GM23338 (cell line): ENCODE results near the gene RAP2B. TPM values are rescaled to one million over a fixed set of nuclear protein-coding genes. Genes with fewer than 3 reads are reported as not detected.

Source experiments
- ATAC-seq: fragments of 200-7000 bp; cut with Tn5 transposase; 3 replicates; pipeline ENCODE4 v1.9.1; 2020
- DNase-seq: peaks from one replicate; pipeline ENCODE4 v3.0.0-alpha.2; 2015; ENCODE audit warnings: low spot score
- H2AFZ ChIP-seq: fragments of 200-600 bp; sonication (generic); 2 replicates; pipeline ENCODE4 v1.8.0; 2016; ENCODE audit warnings: antibody characterized with exemption, mild to moderate bottlenecking, moderate library complexity
- H3F3A ChIP-seq: fragments of 200-600 bp; sonication (generic); replicated peaks from 2 replicates; pipeline ENCODE4 v1.8.0; 2017; ENCODE audit warnings: antibody characterized with exemption, mixed run types, low read depth
- H3K27ac ChIP-seq: fragments of 200-600 bp; sonication (generic); 2 replicates; pipeline ENCODE4 v1.6.1; 2016; ENCODE audit warnings: low read depth
- H3K27me3 ChIP-seq: fragments of 200-600 bp; sonication (generic); 2 replicates; pipeline ENCODE4 v1.8.0; 2016; ENCODE audit warnings: mild to moderate bottlenecking, mixed run types, moderate library complexity; ENCODE audit not compliant: insufficient read depth
- H3K36me3 ChIP-seq: fragments of 200-600 bp; sonication (generic); 2 replicates; pipeline ENCODE4 v1.8.0; 2016; ENCODE audit warnings: mild to moderate bottlenecking; ENCODE audit not compliant: insufficient read depth
- H3K4me1 ChIP-seq: fragments of 200-600 bp; sonication (generic); 2 replicates; pipeline ENCODE4 v1.8.0; 2016; ENCODE audit warnings: mild to moderate bottlenecking, moderate library complexity; ENCODE audit not compliant: insufficient read depth
- H3K4me2 ChIP-seq: fragments of 200-600 bp; sonication (generic); 2 replicates; pipeline ENCODE4 v1.7.1; 2017; ENCODE audit warnings: mixed run types
- H3K4me3 ChIP-seq: fragments of 200-600 bp; sonication (generic); 2 replicates; pipeline ENCODE4 v1.6.1; 2016; ENCODE audit warnings: mixed run types
- H3K79me2 ChIP-seq: fragments of 200-600 bp; sonication (generic); replicated peaks from 2 replicates; pipeline ENCODE4 v1.8.0; 2017; ENCODE audit warnings: mild to moderate bottlenecking; ENCODE audit not compliant: insufficient read depth
- H3K9me2 ChIP-seq: fragments of 200-600 bp; sonication (generic); 2 replicates; pipeline ENCODE4 v1.8.0; 2017; ENCODE audit not compliant: insufficient read depth
- H4K20me1 ChIP-seq: fragments of 200-600 bp; sonication (generic); replicated peaks from 2 replicates; pipeline ENCODE4 v1.8.0; 2017; ENCODE audit warnings: mild to moderate bottlenecking; ENCODE audit not compliant: insufficient read depth
- H3K27ac Mint-ChIP-seq: 2 replicates; pipeline ENCODE4 v1.8.0; 2020; ENCODE audit warnings: inconsistent platforms, mild to moderate bottlenecking, moderate library complexity, mixed read lengths
- H3K27me3 Mint-ChIP-seq: 3 replicates; pipeline ENCODE4 v1.8.0; 2022; ENCODE audit warnings: low read depth, mild to moderate bottlenecking, moderate library complexity, mixed read lengths, inconsistent platforms; ENCODE audit not compliant: insufficient read depth, poor library complexity
- H3K36me3 Mint-ChIP-seq: 3 replicates; pipeline ENCODE4 v1.8.0; 2021; ENCODE audit warnings: low read depth, mild to moderate bottlenecking, inconsistent platforms, moderate library complexity, mixed read lengths
- H3K4me1 Mint-ChIP-seq: 3 replicates; pipeline ENCODE4 v1.8.0; 2020; ENCODE audit warnings: mild to moderate bottlenecking, inconsistent platforms, mixed read lengths
- H3K4me3 Mint-ChIP-seq: 3 replicates; pipeline ENCODE4 v1.8.0; 2021; ENCODE audit warnings: moderate library complexity, mild to moderate bottlenecking, inconsistent platforms, mixed read lengths
- H3K9me3 Mint-ChIP-seq: 3 replicates; pipeline ENCODE4 v1.8.0; 2020; ENCODE audit warnings: moderate library complexity, mild to moderate bottlenecking, inconsistent platforms, mixed read lengths
- CREB1 ChIP-seq: fragments of 250-450 bp; sonication (Bioruptor Pico); IDR thresholded peaks from 2 replicates; pipeline ENCODE4 v1.5.0; 2020; ENCODE audit warnings: low read depth, mild to moderate bottlenecking, moderate library complexity
- EZH2 ChIP-seq: fragments of 200-600 bp; sonication (generic); IDR thresholded peaks from one replicate; pipeline ENCODE4 v1.8.0; 2017; ENCODE audit warnings: antibody characterized with exemption, mild to moderate bottlenecking, low read depth; ENCODE audit not compliant: unreplicated experiment
- EZH2phosphoT487 ChIP-seq: fragments of 200-600 bp; sonication (generic); IDR thresholded peaks from one replicate; pipeline ENCODE4 v1.8.1; 2018; ENCODE audit warnings: antibody characterized with exemption; ENCODE audit not compliant: unreplicated experiment
- JUNB ChIP-seq: IDR thresholded peaks from one replicate; pipeline ENCODE4 v1.6.1; 2016; ENCODE audit warnings: antibody characterized with exemption; ENCODE audit not compliant: unreplicated experiment
- POLR2AphosphoS5 ChIP-seq: IDR thresholded peaks from 2 replicates; pipeline ENCODE4 v1.6.1; 2016; ENCODE audit warnings: antibody characterized with exemption, low read depth
- STAT1 ChIP-seq: IDR thresholded peaks from one replicate; pipeline ENCODE4 v1.6.1; 2016; ENCODE audit warnings: antibody characterized with exemption; ENCODE audit not compliant: unreplicated experiment
- ZNF114 ChIP-seq: fragments of 250-450 bp; sonication (Bioruptor Pico); IDR thresholded peaks from 2 replicates; pipeline ENCODE4 v1.5.0; 2020; ENCODE audit warnings: mild to moderate bottlenecking, moderate library complexity
- ZNF331 ChIP-seq: fragments of 250-450 bp; sonication (Bioruptor Pico); IDR thresholded peaks from 2 replicates; pipeline ENCODE4 v1.5.0; 2020; ENCODE audit warnings: low read depth, mild to moderate bottlenecking, moderate library complexity
- polyA plus RNA-seq: library from polyadenylated mRNA; unstranded; fragments of >200 nt; fragmentation: Nextera tagmentation; extraction: Ambion mirVana; gene quantifications from 2 replicates; pipeline ENCODE4 v1.2.1, GENCODE V29; 2016
- total RNA-seq: library from RNA; depleted of rRNA; stranded (reverse); fragments of >200 nt; shearing (Covaris generic); gene quantifications from 2 replicates; pipeline ENCODE4 v1.2.3, GENCODE V29; 2014
- TF ChIP-seq, protein P1 (sequence below): IDR thresholded peaks from one replicate; pipeline ENCODE4 v1.6.1; 2018; ENCODE audit warnings: antibody characterized with exemption; ENCODE audit not compliant: unreplicated experiment
- TF ChIP-seq, protein P2 (sequence below), 2 experiments: fragments of 200-600 bp in 1 of 2; sonication (generic) in 1 of 2; conservative IDR thresholded peaks; 2 replicates each; pipeline versions ENCODE4 v1.5.1 to v1.6.1; 2016 to 2017; ENCODE audit warnings: antibody characterized with exemption in 2 of 2, low read depth in 2 of 2, mild to moderate bottlenecking in 2 of 2, moderate library complexity in 1 of 2

RAP2B gene
- total and polyA plus RNA-seq, 2 experiments from 2014 or later = 22.5 to 24.0 TPM

DNA sequence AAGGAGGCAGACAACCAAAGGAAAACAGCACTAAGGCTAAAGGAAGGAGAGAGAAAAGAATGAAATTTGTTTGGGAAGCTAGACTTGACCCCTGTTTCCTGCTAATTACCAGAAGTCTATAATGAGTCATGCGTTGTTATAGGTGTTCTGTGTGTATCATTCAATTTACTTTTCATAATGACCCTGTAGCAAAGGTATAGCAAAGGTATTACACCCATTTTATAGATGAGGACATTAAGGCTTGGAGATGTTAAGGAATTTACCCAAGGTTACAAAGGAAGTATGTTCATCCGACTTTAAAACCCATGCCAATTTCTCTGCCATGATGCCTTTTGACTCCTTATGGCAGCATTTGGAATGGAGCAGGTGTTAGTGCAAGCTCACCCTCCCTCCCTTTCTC is 54.9 kb downstream of the RAP2B start:
- no peak overlapping the region for H3K27ac ChIP-seq
- ATAC-seq = no peak
- H3K27ac Mint-ChIP-seq = no peak overlapping the region; the same call in 1 of the 2 replicates
- H3K4me1 Mint-ChIP-seq = peaks cover 27% of the 10 kb centered on the region
- no peaks in the 10 kb centered on the region for H3K36me3 ChIP-seq
- H3K27me3 Mint-ChIP-seq = no peaks in the 10 kb centered on the region
- no peak overlapping the region for H3K4me3 Mint-ChIP-seq
- no peaks in the 10 kb centered on the region for H3K9me3 Mint-ChIP-seq
- no peak overlapping the region; the same call in 1 of the 2 replicates for H2AFZ ChIP-seq
- no peaks in the 10 kb centered on the region for H3K36me3 Mint-ChIP-seq
- no peak overlapping the region for H3K4me2 ChIP-seq
- H3K79me2 ChIP-seq = no peaks in the 10 kb centered on the region
- H3K9me2 ChIP-seq = no peaks in the 10 kb centered on the region
- H3K4me1 ChIP-seq = peaks cover 9% of the 10 kb centered on the region; the same call in 1 of the 2 replicates
- no peaks in the 10 kb centered on the region for H4K20me1 ChIP-seq
- H3K4me3 ChIP-seq = no peak overlapping the region
- TF ChIP-seq EZH2phosphoT487 (no peak), ZNF331 (CRISPR knock-in tag) (no peak), POLR2AphosphoS5 (no peak), CREB1 (CRISPR knock-in tag) (no peak), JUNB (no peak), STAT1 (no peak), EZH2 (no peak), ZNF114 (CRISPR knock-in tag) (no peak)
- TF ChIP-seq, protein P1, sequence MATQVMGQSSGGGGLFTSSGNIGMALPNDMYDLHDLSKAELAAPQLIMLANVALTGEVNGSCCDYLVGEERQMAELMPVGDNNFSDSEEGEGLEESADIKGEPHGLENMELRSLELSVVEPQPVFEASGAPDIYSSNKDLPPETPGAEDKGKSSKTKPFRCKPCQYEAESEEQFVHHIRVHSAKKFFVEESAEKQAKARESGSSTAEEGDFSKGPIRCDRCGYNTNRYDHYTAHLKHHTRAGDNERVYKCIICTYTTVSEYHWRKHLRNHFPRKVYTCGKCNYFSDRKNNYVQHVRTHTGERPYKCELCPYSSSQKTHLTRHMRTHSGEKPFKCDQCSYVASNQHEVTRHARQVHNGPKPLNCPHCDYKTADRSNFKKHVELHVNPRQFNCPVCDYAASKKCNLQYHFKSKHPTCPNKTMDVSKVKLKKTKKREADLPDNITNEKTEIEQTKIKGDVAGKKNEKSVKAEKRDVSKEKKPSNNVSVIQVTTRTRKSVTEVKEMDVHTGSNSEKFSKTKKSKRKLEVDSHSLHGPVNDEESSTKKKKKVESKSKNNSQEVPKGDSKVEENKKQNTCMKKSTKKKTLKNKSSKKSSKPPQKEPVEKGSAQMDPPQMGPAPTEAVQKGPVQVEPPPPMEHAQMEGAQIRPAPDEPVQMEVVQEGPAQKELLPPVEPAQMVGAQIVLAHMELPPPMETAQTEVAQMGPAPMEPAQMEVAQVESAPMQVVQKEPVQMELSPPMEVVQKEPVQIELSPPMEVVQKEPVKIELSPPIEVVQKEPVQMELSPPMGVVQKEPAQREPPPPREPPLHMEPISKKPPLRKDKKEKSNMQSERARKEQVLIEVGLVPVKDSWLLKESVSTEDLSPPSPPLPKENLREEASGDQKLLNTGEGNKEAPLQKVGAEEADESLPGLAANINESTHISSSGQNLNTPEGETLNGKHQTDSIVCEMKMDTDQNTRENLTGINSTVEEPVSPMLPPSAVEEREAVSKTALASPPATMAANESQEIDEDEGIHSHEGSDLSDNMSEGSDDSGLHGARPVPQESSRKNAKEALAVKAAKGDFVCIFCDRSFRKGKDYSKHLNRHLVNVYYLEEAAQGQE = no peak
- TF ChIP-seq, protein P2, sequence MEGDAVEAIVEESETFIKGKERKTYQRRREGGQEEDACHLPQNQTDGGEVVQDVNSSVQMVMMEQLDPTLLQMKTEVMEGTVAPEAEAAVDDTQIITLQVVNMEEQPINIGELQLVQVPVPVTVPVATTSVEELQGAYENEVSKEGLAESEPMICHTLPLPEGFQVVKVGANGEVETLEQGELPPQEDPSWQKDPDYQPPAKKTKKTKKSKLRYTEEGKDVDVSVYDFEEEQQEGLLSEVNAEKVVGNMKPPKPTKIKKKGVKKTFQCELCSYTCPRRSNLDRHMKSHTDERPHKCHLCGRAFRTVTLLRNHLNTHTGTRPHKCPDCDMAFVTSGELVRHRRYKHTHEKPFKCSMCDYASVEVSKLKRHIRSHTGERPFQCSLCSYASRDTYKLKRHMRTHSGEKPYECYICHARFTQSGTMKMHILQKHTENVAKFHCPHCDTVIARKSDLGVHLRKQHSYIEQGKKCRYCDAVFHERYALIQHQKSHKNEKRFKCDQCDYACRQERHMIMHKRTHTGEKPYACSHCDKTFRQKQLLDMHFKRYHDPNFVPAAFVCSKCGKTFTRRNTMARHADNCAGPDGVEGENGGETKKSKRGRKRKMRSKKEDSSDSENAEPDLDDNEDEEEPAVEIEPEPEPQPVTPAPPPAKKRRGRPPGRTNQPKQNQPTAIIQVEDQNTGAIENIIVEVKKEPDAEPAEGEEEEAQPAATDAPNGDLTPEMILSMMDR (conservative IDR thresholded peaks at IDR 0.05; ENCODE audit: low read depth in 2 of 2) = no peak
- H3K27me3 ChIP-seq = no peaks in the 10 kb centered on the region
- no peak for DNase-seq
- H3F3A ChIP-seq = no peaks in the 10 kb centered on the region

DNA sequence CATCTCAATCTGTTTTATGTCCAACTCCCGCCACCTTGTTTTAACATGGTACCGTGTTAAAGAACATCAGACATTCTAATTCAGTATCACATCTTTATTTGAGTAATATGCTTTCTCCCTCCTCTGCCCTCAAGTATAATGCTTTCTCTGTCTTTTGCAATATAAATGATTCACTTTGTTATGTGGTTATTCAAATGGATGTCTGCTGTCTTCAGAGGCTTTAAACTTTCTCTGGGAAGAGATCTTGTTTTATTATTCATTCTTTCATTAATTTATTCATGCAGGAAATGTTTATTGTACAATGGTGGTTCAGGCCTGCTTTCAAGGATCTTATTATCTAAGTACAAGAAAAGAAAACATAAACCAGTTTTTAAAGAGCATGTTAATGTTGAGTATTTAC is 57.1 kb downstream of the RAP2B start:
- no peak overlapping the region for H3K27ac Mint-ChIP-seq
- Histone ChIP-seq H3K9me2 (no peaks in the 10 kb centered on the region), H3K36me3 (no peaks in the 10 kb centered on the region), H3K27ac (no peak overlapping the region), H3K27me3 (no peaks in the 10 kb centered on the region), H4K20me1 (no peaks in the 10 kb centered on the region), H3K79me2 (no peaks in the 10 kb centered on the region), H3F3A (no peaks in the 10 kb centered on the region), H2AFZ (no peak overlapping the region), H3K4me1 (peaks cover 9% of the 10 kb centered on the region; the same call in 1 of the 2 replicates), H3K4me3 (no peak overlapping the region), H3K4me2 (no peak overlapping the region)
- TF ChIP-seq CREB1 (CRISPR knock-in tag) (no peak), EZH2 (no peak), ZNF331 (CRISPR knock-in tag) (no peak), ZNF114 (CRISPR knock-in tag) (no peak), JUNB (no peak)
- TF ChIP-seq, protein P2 (conservative IDR thresholded peaks at IDR 0.05; ENCODE audit: low read depth in 2 of 2) = no peak
- TF ChIP-seq, protein P1 = no peak
- no peaks in the 10 kb centered on the region for H3K27me3 Mint-ChIP-seq
- H3K4me1 Mint-ChIP-seq = peaks cover 27% of the 10 kb centered on the region
- ATAC-seq = no peak
- DNase-seq = no peak
- no peaks in the 10 kb centered on the region for H3K9me3 Mint-ChIP-seq
- no peak overlapping the region for H3K4me3 Mint-ChIP-seq
- no peaks in the 10 kb centered on the region for H3K36me3 Mint-ChIP-seq
